Astrocyte (in vitro differentiated cells and primary cell): ENCODE data around the gene BHLHE40.

Experiments used
- EZH2 ChIP-seq: IDR thresholded peaks from 2 replicates; pipeline ENCODE4 v1.6.1; 2012; ENCODE audit warnings: mild to moderate bottlenecking, low read length, inconsistent platforms; ENCODE audit not compliant: insufficient read depth
- TF ChIP-seq, protein P1 (sequence below): IDR thresholded peaks from 2 replicates; pipeline ENCODE4 v1.5.1; 2011; ENCODE audit warnings: low read depth, mild to moderate bottlenecking, inconsistent platforms, low read length, moderate library complexity; ENCODE audit not compliant: insufficient read depth

- TF ChIP-seq, protein P1, sequence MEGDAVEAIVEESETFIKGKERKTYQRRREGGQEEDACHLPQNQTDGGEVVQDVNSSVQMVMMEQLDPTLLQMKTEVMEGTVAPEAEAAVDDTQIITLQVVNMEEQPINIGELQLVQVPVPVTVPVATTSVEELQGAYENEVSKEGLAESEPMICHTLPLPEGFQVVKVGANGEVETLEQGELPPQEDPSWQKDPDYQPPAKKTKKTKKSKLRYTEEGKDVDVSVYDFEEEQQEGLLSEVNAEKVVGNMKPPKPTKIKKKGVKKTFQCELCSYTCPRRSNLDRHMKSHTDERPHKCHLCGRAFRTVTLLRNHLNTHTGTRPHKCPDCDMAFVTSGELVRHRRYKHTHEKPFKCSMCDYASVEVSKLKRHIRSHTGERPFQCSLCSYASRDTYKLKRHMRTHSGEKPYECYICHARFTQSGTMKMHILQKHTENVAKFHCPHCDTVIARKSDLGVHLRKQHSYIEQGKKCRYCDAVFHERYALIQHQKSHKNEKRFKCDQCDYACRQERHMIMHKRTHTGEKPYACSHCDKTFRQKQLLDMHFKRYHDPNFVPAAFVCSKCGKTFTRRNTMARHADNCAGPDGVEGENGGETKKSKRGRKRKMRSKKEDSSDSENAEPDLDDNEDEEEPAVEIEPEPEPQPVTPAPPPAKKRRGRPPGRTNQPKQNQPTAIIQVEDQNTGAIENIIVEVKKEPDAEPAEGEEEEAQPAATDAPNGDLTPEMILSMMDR, result no peak
- TF ChIP-seq EZH2, result no peak
Measured at GRCh38 chr3:5012367-5012766, 33.1 kb downstream of the BHLHE40 start.
